Measurements from ENCODE around the gene PSMA8.
"Not testable (repeated sequence)": the region's sequence is repeated elsewhere in the genome, so short reads cannot be mapped to it uniquely, and the experiment has no call there.

The PSMA8 gene

DNA sequence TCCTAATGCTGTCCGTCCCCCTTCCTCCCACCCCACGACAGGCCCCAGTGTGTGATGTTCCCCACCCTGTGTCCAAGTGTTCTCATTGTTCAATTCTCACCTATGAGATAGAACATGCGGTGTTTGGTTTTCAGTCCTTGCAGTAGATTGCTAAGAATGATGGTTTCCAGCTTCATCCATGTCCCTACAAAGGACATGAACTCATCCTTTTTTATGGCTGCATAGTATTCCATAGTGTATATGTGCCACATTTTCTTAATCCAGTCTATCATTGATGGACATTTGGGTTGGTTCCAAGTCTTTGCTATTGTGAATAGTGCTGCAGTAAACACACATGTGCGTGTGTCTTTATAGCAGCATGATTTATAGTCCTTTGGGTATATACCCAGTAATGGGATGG, 105.0 kb downstream of the PSMA8 start:
- DNase-seq, result not testable (repeated sequence)

DNA sequence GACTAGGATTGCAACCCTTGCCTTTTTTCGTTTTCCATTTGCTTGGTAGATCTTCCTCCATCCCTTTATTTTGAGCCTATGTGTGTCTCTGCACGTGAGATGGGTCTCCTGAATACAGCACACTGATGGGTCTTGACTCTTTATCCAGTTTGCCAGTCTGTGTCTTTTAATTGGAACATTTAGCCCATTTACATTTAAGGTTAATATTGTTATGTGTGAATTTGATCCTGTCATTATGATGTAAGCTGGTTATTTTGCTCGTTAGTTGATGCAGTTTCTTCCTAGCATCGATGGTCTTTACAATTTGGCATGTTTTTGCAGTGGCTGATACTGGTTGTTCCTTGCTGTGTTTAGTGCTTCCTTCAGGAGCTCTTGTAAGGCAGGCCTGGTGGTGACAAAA, 108.7 kb downstream of the PSMA8 start:
- DNase-seq, result not testable (repeated sequence)

Measured in CD4-positive, alpha-beta T cell treated with Interleukin-17A for 1 hour (primary cell).